Mesenchymal stem cell (in vitro differentiated cells and primary cell): ENCODE data around the gene CORO2B.

Experiments used
- DNase-seq: peaks from one replicate; pipeline ENCODE4 v3.0.0-alpha.2; 2013
- H2AFZ ChIP-seq: one replicate; pipeline ENCODE4 v1.6.1; 2013; ENCODE audit warnings: low read depth, mild to moderate bottlenecking, control low read depth, inconsistent platforms, low read length, moderate library complexity
- H2AK5ac ChIP-seq: 2 replicates; pipeline ENCODE4 v1.6.1; 2013; ENCODE audit warnings: low read length, moderate library complexity, mild to moderate bottlenecking, inconsistent platforms; ENCODE audit not compliant: severe bottlenecking
- H2BK120ac ChIP-seq: one replicate; pipeline ENCODE4 v1.6.1; 2013; ENCODE audit warnings: low read depth, mild to moderate bottlenecking, inconsistent platforms, low read length, moderate library complexity
- H2BK12ac ChIP-seq, 2 experiments: one replicate each; pipeline ENCODE4 v1.6.1; 2013; ENCODE audit warnings: inconsistent platforms in 2 of 2, low read length in 2 of 2, mild to moderate bottlenecking in 2 of 2, moderate library complexity in 2 of 2, control low read depth in 1 of 2
- H2BK15ac ChIP-seq: one replicate; pipeline ENCODE4 v1.6.1; 2013; ENCODE audit warnings: mild to moderate bottlenecking, low read depth, inconsistent platforms; ENCODE audit not compliant: poor library complexity, severe bottlenecking
- H2BK5ac ChIP-seq: 2 replicates; pipeline ENCODE4 v1.6.1; 2013; ENCODE audit warnings: low read depth, mild to moderate bottlenecking, low read length, control low read depth, inconsistent platforms; ENCODE audit not compliant: poor library complexity, severe bottlenecking
- H3K14ac ChIP-seq, 2 experiments: one replicate each; pipeline ENCODE4 v1.6.1; 2013; ENCODE audit warnings: inconsistent platforms in 2 of 2, low read length in 2 of 2, control low read depth in 1 of 2, mild to moderate bottlenecking in 1 of 2, moderate library complexity in 1 of 2
- H3K18ac ChIP-seq, 2 experiments: one replicate each; pipeline ENCODE4 v1.6.1; 2013; ENCODE audit warnings: inconsistent platforms in 2 of 2, low read length in 2 of 2, control low read depth in 1 of 2, low read depth in 1 of 2, mild to moderate bottlenecking in 1 of 2
- H3K23ac ChIP-seq, 2 experiments: one replicate each; pipeline ENCODE4 v1.6.1; 2013; ENCODE audit warnings: inconsistent platforms in 2 of 2, low read length in 2 of 2, mild to moderate bottlenecking in 2 of 2, moderate library complexity in 2 of 2, control low read depth in 1 of 2
- H3K27ac ChIP-seq: 2 replicates; pipeline ENCODE4 v1.5.1; 2013; ENCODE audit warnings: mild to moderate bottlenecking, moderate library complexity, low read length, control low read depth, inconsistent platforms; ENCODE audit not compliant: poor library complexity, severe bottlenecking
- H3K27me3 ChIP-seq, 2 experiments: 2 replicates each; pipeline versions ENCODE4 v1.6.1 to v1.7.0; 2013; ENCODE audit warnings: low read length in 2 of 2, mild to moderate bottlenecking in 2 of 2, moderate library complexity in 2 of 2, control low read depth in 1 of 2, inconsistent platforms in 1 of 2; ENCODE audit not compliant: control insufficient read depth in 1 of 2, insufficient read depth in 1 of 2
- H3K36me3 ChIP-seq, 2 experiments: 2 replicates each; pipeline versions ENCODE4 v1.6.1 to v1.7.0; 2013; ENCODE audit warnings: low read length in 2 of 2, control low read depth in 1 of 2, inconsistent platforms in 1 of 2, low read depth in 1 of 2, mild to moderate bottlenecking in 1 of 2; ENCODE audit not compliant: insufficient read depth in 2 of 2, control insufficient read depth in 1 of 2
- H3K4ac ChIP-seq, 2 experiments: one replicate each; pipeline ENCODE4 v1.6.1; 2013; ENCODE audit warnings: inconsistent platforms in 2 of 2, low read length in 2 of 2, mild to moderate bottlenecking in 2 of 2, moderate library complexity in 2 of 2, control low read depth in 1 of 2, low read depth in 1 of 2
- H3K4me1 ChIP-seq: 2 replicates; pipeline ENCODE4 v1.6.1; 2013; ENCODE audit warnings: low read depth, low read length, control low read depth; ENCODE audit not compliant: control insufficient read depth, insufficient read depth
- H3K4me2 ChIP-seq: 2 replicates; pipeline ENCODE4 v1.6.1; 2013; ENCODE audit warnings: low read length, mild to moderate bottlenecking, inconsistent platforms; ENCODE audit not compliant: poor library complexity, severe bottlenecking
- H3K4me3 ChIP-seq, 2 experiments: 2 replicates each; pipeline versions ENCODE4 v1.5.1 to v1.7.0; 2013; ENCODE audit warnings: low read length in 2 of 2, mild to moderate bottlenecking in 2 of 2, control low read depth in 1 of 2, low read depth in 1 of 2; ENCODE audit not compliant: insufficient read depth in 1 of 2
- H3K79me1 ChIP-seq: replicated peaks from 2 replicates; pipeline ENCODE4 v1.6.1; 2013; ENCODE audit warnings: mild to moderate bottlenecking, control low read depth, low read length, inconsistent platforms; ENCODE audit not compliant: poor library complexity, severe bottlenecking
- H3K9ac ChIP-seq: 2 replicates; pipeline ENCODE4 v1.7.0; 2013; ENCODE audit warnings: mild to moderate bottlenecking, low read length, moderate library complexity
- H3K9me3 ChIP-seq: 2 replicates; pipeline ENCODE4 v1.7.0; 2013; ENCODE audit warnings: mild to moderate bottlenecking, low read length; ENCODE audit not compliant: control insufficient read depth
- H4K8ac ChIP-seq: one replicate; pipeline ENCODE4 v1.6.1; 2013; ENCODE audit warnings: inconsistent platforms, mild to moderate bottlenecking, low read length, moderate library complexity
- H4K91ac ChIP-seq: one replicate; pipeline ENCODE4 v1.6.1; 2013; ENCODE audit warnings: mild to moderate bottlenecking, low read length, inconsistent platforms
- WGBS: methylation state at CpG from one replicate; pipeline ENCODE4 v1.1.7; 2013; ENCODE audit warnings: mixed read lengths; 5-methylcytosine and 5-hydroxymethylcytosine counted together

The CORO2B gene

DNA sequence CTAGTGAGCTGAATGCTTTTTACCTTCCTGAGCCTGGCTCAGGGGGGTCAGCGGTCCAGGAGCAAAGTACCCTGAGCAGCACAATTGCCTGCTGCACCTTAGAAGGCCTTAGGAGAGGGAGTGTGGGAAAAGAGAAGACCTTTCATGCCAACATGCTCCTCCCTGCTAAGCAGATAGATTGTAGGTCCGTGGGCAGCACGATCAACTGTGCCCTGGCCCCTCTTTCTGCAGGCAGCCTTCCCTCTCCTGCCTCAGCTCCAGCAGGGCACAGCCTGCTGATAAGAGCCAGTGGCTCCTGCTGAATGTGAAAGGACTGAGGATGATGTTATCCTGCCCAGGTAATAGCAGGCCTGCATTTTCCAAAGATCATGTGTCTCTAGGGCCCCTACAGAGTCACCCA is 4.1 kb downstream of the CORO2B start:
- H2BK120ac ChIP-seq, result no peak overlapping the region
- peak overlapping the region; percentile 34 for H4K91ac ChIP-seq
- WGBS, result 81% methylated on average over 3 of the region's 3 CpGs
- H2AK5ac ChIP-seq, result peak overlapping the region; percentile 64
- no peak overlapping the region for H2BK12ac ChIP-seq
- no peak overlapping the region for H2BK5ac ChIP-seq
- no peak overlapping the region for H3K4me3 ChIP-seq
- no peak overlapping the region for H3K27ac ChIP-seq
- peak overlapping the region in 1 of 2 experiments; percentile 35 for H3K4ac ChIP-seq
- H2AFZ ChIP-seq, result no peak overlapping the region
- H3K27me3 ChIP-seq, result no peaks in the 10 kb centered on the region
- H3K36me3 ChIP-seq, result peaks cover 0 to 12% of the 10 kb centered on the region in 2 experiments
- DNase-seq, result no peak
- peaks cover 67% of the 10 kb centered on the region for H3K4me1 ChIP-seq
- H2BK15ac ChIP-seq, result no peak overlapping the region
- no peak overlapping the region for H3K14ac ChIP-seq
- peak overlapping the region in 1 of 2 experiments; percentile 19 for H3K23ac ChIP-seq
- H3K18ac ChIP-seq, result no peak overlapping the region
- H3K9me3 ChIP-seq, result no peaks in the 10 kb centered on the region
- H4K8ac ChIP-seq, result no peak overlapping the region
- H3K79me1 ChIP-seq, result peaks cover 2% of the 10 kb centered on the region
- H3K9ac ChIP-seq, result peak overlapping the region; percentile 60
- no peak overlapping the region for H3K4me2 ChIP-seq

DNA sequence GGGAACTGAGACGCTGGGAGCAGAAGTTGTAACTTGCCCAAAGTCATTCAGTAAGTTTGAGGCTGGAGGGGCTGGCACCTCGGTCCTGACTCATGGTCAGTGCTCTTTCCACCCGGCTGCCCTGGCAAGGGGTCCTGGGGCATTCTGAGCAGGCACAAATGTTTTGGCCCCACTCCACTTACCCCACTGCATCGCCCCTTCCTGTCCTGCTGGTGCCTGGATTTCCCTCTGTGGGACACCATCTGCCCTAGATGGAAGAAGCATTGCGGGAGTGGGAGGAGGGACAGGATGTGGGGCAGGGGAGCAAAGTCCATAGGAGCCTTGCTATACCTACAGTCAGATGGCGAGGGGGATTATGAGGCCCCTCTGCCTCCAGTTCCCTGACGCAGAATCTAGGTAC is 4.5 kb downstream of the CORO2B start:
- H3K18ac ChIP-seq, result no peak overlapping the region
- 92% methylated on average over 6 of the region's 7 CpGs for WGBS

GRCh38 chr15:68583936-68584755 is 5.4 kb downstream of the CORO2B start:
- H3K27me3 ChIP-seq, result no peaks in the 10 kb centered on the region
- H2BK5ac ChIP-seq, result no peak overlapping the region
- no peak for DNase-seq
- peak overlapping the region in 1 of 2 experiments; percentile 39 for H3K14ac ChIP-seq
- H2AK5ac ChIP-seq, result peak overlapping the region; percentile 89
- H3K18ac ChIP-seq, result peak overlapping the region in 1 of 2 experiments; percentile 74
- peaks cover 65% of the 10 kb centered on the region for H3K4me1 ChIP-seq
- H4K91ac ChIP-seq, result peak overlapping the region; percentile 40
- peak overlapping the region; percentile 36 for H3K9ac ChIP-seq
- H3K23ac ChIP-seq, result peak overlapping the region in 1 of 2 experiments; percentile 18
- peak overlapping the region; percentile 27 for H4K8ac ChIP-seq
- H3K4me2 ChIP-seq, result no peak overlapping the region
- peak overlapping the region; percentile 31 for H2BK15ac ChIP-seq
- peak overlapping the region; percentile 7 for H2BK120ac ChIP-seq
- H3K4ac ChIP-seq, result peak overlapping the region; percentile 22 to 39
- peak overlapping the region in 1 of 2 experiments; percentile 59 for H2BK12ac ChIP-seq
- no peak overlapping the region for H3K27ac ChIP-seq
- peaks cover 2% of the 10 kb centered on the region for H3K79me1 ChIP-seq
- H3K4me3 ChIP-seq, result no peak overlapping the region
- 93% methylated on average over 12 of the region's 12 CpGs for WGBS
- no peak overlapping the region for H2AFZ ChIP-seq
- peaks cover 0 to 12% of the 10 kb centered on the region in 2 experiments for H3K36me3 ChIP-seq
- no peaks in the 10 kb centered on the region for H3K9me3 ChIP-seq

More for the DNA sequence above, 4.5 kb downstream of the CORO2B start:
- no peak for DNase-seq
- Histone ChIP-seq H3K23ac (no peak overlapping the region), H3K4ac (no peak overlapping the region), H3K9ac (peak overlapping the region; percentile 60), H3K4me2 (no peak overlapping the region), H2AFZ (no peak overlapping the region), H3K4me3 (no peak overlapping the region), H4K8ac (no peak overlapping the region), H3K14ac (no peak overlapping the region), H3K79me1 (peaks cover 2% of the 10 kb centered on the region), H3K4me1 (peaks cover 65% of the 10 kb centered on the region), H2AK5ac (peak overlapping the region; percentile 89), H2BK15ac (no peak overlapping the region), H3K36me3 (peaks cover 0 to 12% of the 10 kb centered on the region in 2 experiments), H2BK120ac (no peak overlapping the region), H3K27me3 (no peaks in the 10 kb centered on the region), H2BK12ac (no peak overlapping the region), H4K91ac (no peak overlapping the region), H2BK5ac (no peak overlapping the region), H3K9me3 (no peaks in the 10 kb centered on the region), H3K27ac (no peak overlapping the region)

DNA sequence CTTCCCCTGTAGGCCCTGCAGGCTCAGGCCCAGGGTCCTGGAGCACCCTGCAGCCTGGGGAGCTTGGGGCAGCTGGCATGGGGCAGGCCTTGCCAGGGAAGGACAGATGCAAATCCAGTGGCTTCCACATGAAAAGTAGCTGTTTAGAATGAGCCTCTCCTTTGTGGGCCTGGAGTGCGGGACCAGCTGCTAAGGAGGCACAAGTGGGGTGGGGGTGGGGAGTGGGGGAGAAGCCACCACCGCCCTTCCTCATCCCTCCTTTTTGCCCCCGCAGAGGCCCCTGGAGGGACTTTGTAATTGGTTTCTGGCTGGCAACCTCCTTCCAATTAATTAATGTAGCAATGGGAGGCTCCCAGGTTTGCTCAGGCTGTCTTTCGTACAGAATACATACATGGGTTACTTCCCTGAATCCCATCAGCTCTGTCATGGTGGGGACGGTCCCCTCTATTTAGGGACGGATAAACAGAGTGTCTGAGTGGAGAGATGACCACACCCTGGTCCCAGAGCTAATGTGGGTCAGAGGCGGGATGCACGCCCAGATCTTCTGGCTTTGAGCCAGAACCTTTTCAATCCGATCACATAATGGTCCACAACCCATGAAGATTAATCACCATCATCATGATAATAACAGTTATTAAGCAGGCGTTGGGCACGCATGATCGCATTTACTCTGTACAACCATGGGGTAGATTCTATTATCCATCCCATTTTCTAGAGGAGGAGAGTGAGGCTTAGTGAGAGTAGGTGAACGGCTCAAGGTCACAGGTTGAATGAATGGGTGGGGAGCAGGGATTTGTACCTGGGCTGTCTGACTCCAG is 6.2 kb downstream of the CORO2B start:
- H3K79me1 ChIP-seq, result peaks cover 5% of the 10 kb centered on the region
- H3K9ac ChIP-seq, result peak overlapping the region; percentile 56
- no peak overlapping the region for H3K4ac ChIP-seq
- H4K91ac ChIP-seq, result peak overlapping the region; percentile 36
- H2BK120ac ChIP-seq, result no peak overlapping the region
- no peak overlapping the region for H3K4me3 ChIP-seq
- H3K36me3 ChIP-seq, result peaks cover 0 to 12% of the 10 kb centered on the region in 2 experiments
- no peak for DNase-seq
- H3K9me3 ChIP-seq, result no peaks in the 10 kb centered on the region
- peak overlapping the region; percentile 92 for H3K27ac ChIP-seq
- peak overlapping the region; percentile 89 for H2AK5ac ChIP-seq
- H4K8ac ChIP-seq, result no peak overlapping the region
- peak overlapping the region in 1 of 2 experiments; percentile 17 for H2BK12ac ChIP-seq
- H2BK5ac ChIP-seq, result no peak overlapping the region
- H3K27me3 ChIP-seq, result no peaks in the 10 kb centered on the region
- no peak overlapping the region for H2AFZ ChIP-seq
- H3K4me2 ChIP-seq, result no peak overlapping the region
- peak overlapping the region in 1 of 2 experiments; percentile 16 for H3K23ac ChIP-seq
- no peak overlapping the region for H2BK15ac ChIP-seq
- 86% methylated on average over 9 of the region's 13 CpGs for WGBS
- peak overlapping the region in 1 of 2 experiments; percentile 14 for H3K14ac ChIP-seq
- H3K18ac ChIP-seq, result peak overlapping the region; percentile 26 to 59
- peaks cover 66% of the 10 kb centered on the region for H3K4me1 ChIP-seq
